HepG2 (cell line): ENCODE measurements around the gene HIF3A. TPM values are rescaled to one million over a fixed set of nuclear protein-coding genes. Genes with fewer than 3 reads are reported as not detected.

Source experiments
- ATAC-seq: fragments of 200-7000 bp; cut with Tn5 transposase; 3 replicates; pipeline ENCODE4 v1.9.1; 2020; ENCODE audit warnings: mild to moderate bottlenecking, moderate library complexity
- BruUV-seq: library from RNA; stranded (reverse); fragments of 400-500 nt; replicated peaks from 2 replicates; lab custom pipeline; 2021; lab: Mats Ljungman, UMichigan
- CTCF ChIA-PET: fragments of 300-600 bp; formaldehyde crosslinking; extraction: SDS; loops from one replicate; lab custom pipeline; 2021; ENCODE audit warnings: low total read pairs, inconsistent platforms, low intra/inter-chr PET ratio; lab: Yijun Ruan, JAX
- POLR2A ChIA-PET: fragments of 350-600 bp; sonication (Branson Sonifier 250); formaldehyde crosslinking; loops from one replicate; lab custom pipeline; 2020; ENCODE audit warnings: antibody characterized with exemption, inconsistent platforms; lab: Yijun Ruan, JAX
- DNase-seq: peaks from one replicate; pipeline ENCODE4 v3.0.0-alpha.2; 2015; ENCODE audit warnings: low spot score
- FAIRE-seq: peaks from 3 replicates; lab custom pipeline; 2011; peaks lifted over from hg19 to GRCh38; lab: Jason Lieb, UNC
- H2AFZ ChIP-seq: one replicate; pipeline ENCODE4 v1.6.1; 2011; ENCODE audit warnings: low read length, inconsistent platforms
- H3K27ac ChIP-seq: fragments of 300-600 bp; 3 replicates; pipeline ENCODE4 v1.8.0; 2011; ENCODE audit warnings: mixed run types, mild to moderate bottlenecking, mixed read lengths, low read length, inconsistent platforms; ENCODE audit not compliant: insufficient read depth; ENCODE audit errors: extremely low read length
- H3K27me3 ChIP-seq, 2 experiments: fragments of 200-600 bp in 1 of 2; 2 replicates in 1 of 2; 3 replicates in 1 of 2; pipeline versions ENCODE4 v1.6.0 to v1.8.0; 2011; ENCODE audit warnings: low read length in 2 of 2, mild to moderate bottlenecking in 2 of 2, moderate library complexity in 2 of 2, inconsistent platforms in 1 of 2; ENCODE audit not compliant: insufficient read depth in 2 of 2, control insufficient read depth in 1 of 2
- H3K36me3 ChIP-seq, 2 experiments: fragments of 200-600 bp in 1 of 2; replicated peaks in 1 of 2; 2 replicates in 1 of 2; 3 replicates in 1 of 2; pipeline versions ENCODE4 v1.5.1 to v1.8.0; 2011; ENCODE audit warnings: low read length in 2 of 2, inconsistent platforms in 1 of 2; ENCODE audit not compliant: insufficient read depth in 2 of 2, control insufficient read depth in 1 of 2
- H3K4me1 ChIP-seq: 2 replicates; pipeline ENCODE4 v1.5.1; 2012; ENCODE audit warnings: low read length, inconsistent platforms; ENCODE audit not compliant: insufficient read depth
- H3K4me2 ChIP-seq: 2 replicates; pipeline ENCODE4 v1.6.0; 2011; ENCODE audit warnings: low read depth, low read length, inconsistent platforms
- H3K4me3 ChIP-seq, 3 experiments: fragments of 200-600 bp in 1 of 3; sonication (generic), shearing (Covaris generic) in 1 of 3; replicated peaks in 1 of 3; 2 replicates each; pipeline ENCODE4 v1.5.1; 2011 to 2016; ENCODE audit warnings: low read length in 3 of 3, inconsistent platforms in 2 of 3, low read depth in 2 of 3, mild to moderate bottlenecking in 2 of 3, control low read depth in 1 of 3, mixed read lengths in 1 of 3; ENCODE audit not compliant: insufficient read depth in 1 of 3
- H3K79me2 ChIP-seq: one replicate; pipeline ENCODE4 v1.6.1; 2011; ENCODE audit warnings: low read length, inconsistent platforms; ENCODE audit not compliant: insufficient read depth
- H3K9ac ChIP-seq: 2 replicates; pipeline ENCODE4 v1.6.0; 2011; ENCODE audit warnings: mild to moderate bottlenecking, low read depth, low read length, inconsistent platforms; ENCODE audit not compliant: insufficient read depth
- H3K9me3 ChIP-seq: 2 replicates; pipeline ENCODE4 v1.5.1; 2012; ENCODE audit warnings: mild to moderate bottlenecking, low read length
- H4K20me1 ChIP-seq: 2 replicates; pipeline ENCODE4 v1.6.0; 2011; ENCODE audit warnings: inconsistent platforms, mild to moderate bottlenecking, low read length, moderate library complexity; ENCODE audit not compliant: insufficient read depth
- CBX1 ChIP-seq: IDR thresholded peaks from one replicate; pipeline ENCODE4 v1.6.1; 2016; ENCODE audit warnings: antibody characterized with exemption, low read depth
- CHD2 ChIP-seq: IDR thresholded peaks from 2 replicates; pipeline ENCODE4 v1.6.1; 2011; ENCODE audit warnings: low read depth, low read length, improper control_type of control experiment
- ETV6 ChIP-seq: sonication (generic); formaldehyde crosslinking; conservative IDR thresholded peaks from 2 replicates; pipeline ENCODE4 v1.4.0; 2020; ENCODE audit warnings: missing genetic modification reagents
- HDAC1 ChIP-seq: sonication (generic); formaldehyde crosslinking; IDR thresholded peaks from 2 replicates; pipeline ENCODE4 v1.5.1; 2020; ENCODE audit warnings: mild to moderate bottlenecking, missing genetic modification reagents
- HNF4G ChIP-seq, 2 experiments: sonication (generic) in 1 of 2; formaldehyde crosslinking in 1 of 2; IDR thresholded peaks; 2 replicates each; pipeline versions ENCODE4 v1.4.0 to v1.6.1; 2011 to 2020; ENCODE audit warnings: borderline replicate concordance in 2 of 2, low read depth in 2 of 2, mild to moderate bottlenecking in 2 of 2, low read length in 1 of 2, missing genetic modification reagents in 1 of 2, moderate library complexity in 1 of 2
- HOXA3 ChIP-seq: sonication (generic); formaldehyde crosslinking; IDR thresholded peaks from 2 replicates; pipeline ENCODE4 v1.5.0; 2020; ENCODE audit warnings: missing genetic modification reagents
- KLF12 ChIP-seq: sonication (generic); formaldehyde crosslinking; IDR thresholded peaks from 2 replicates; pipeline ENCODE4 v1.4.0; 2020; ENCODE audit warnings: missing genetic modification reagents, borderline replicate concordance
- NR0B2 ChIP-seq: sonication (generic); formaldehyde crosslinking; IDR thresholded peaks from 2 replicates; pipeline ENCODE4 v1.4.0; 2020; ENCODE audit warnings: mild to moderate bottlenecking, missing genetic modification reagents
- SRSF9 ChIP-seq: fragments of 200-400 bp; formaldehyde crosslinking; IDR thresholded peaks from 2 replicates; pipeline ENCODE4 v1.6.1; 2018; ENCODE audit warnings: borderline replicate concordance, mild to moderate bottlenecking, low read depth, low read length; ENCODE audit not compliant: insufficient read depth, poor library complexity, severe bottlenecking
- TARDBP ChIP-seq: sonication (generic); formaldehyde crosslinking; IDR thresholded peaks from 2 replicates; pipeline ENCODE4 v1.8.0; 2022; ENCODE audit warnings: mild to moderate bottlenecking, missing genetic modification reagents
- ZBTB20 ChIP-seq: sonication (generic); formaldehyde crosslinking; IDR thresholded peaks from 2 replicates; pipeline ENCODE4 v1.8.1; 2023; ENCODE audit warnings: missing genetic modification reagents, low read depth, mild to moderate bottlenecking, borderline replicate concordance
- ZFP82 ChIP-seq: sonication (generic); formaldehyde crosslinking; IDR thresholded peaks from 2 replicates; pipeline ENCODE4 v1.5.1; 2020; ENCODE audit warnings: mild to moderate bottlenecking, missing genetic modification reagents, borderline replicate concordance
- ZMYM2 ChIP-seq: sonication (generic); formaldehyde crosslinking; IDR thresholded peaks from 2 replicates; pipeline ENCODE4 v1.8.0; 2022; ENCODE audit warnings: mild to moderate bottlenecking, missing genetic modification reagents
- ZNF317 ChIP-seq: sonication (generic); formaldehyde crosslinking; IDR thresholded peaks from 2 replicates; pipeline ENCODE4 v1.5.0; 2020; ENCODE audit warnings: mild to moderate bottlenecking, missing genetic modification reagents
- ZNF703 ChIP-seq: sonication (generic); formaldehyde crosslinking; IDR thresholded peaks from 2 replicates; pipeline ENCODE4 v1.5.1; 2020; ENCODE audit warnings: missing genetic modification reagents, mild to moderate bottlenecking, moderate library complexity, borderline replicate concordance
- WGBS: methylation state at CpG from one replicate; pipeline ENCODE4 v1.1.6; 2017; ENCODE audit warnings: low lambda C conversion rate; 5-methylcytosine and 5-hydroxymethylcytosine counted together
- in situ Hi-C: cut with HindIII; loops from 2 replicates; pipeline ENCODE4 v1.10.0; 2017; ENCODE audit warnings: low pct_unique_long_range_greater_than_20kb; ENCODE audit not compliant: extremely low pct_ligation_motif_present
- intact Hi-C: fragments of 100-400 bp; cut with micrococcal nuclease; formaldehyde crosslinking; loops from one replicate; pipeline ENCODE4 v1.10.0; 2022; ENCODE audit not compliant: unreplicated experiment
- polyA plus RNA-seq, 8 experiments: library from polyadenylated mRNA; depleted of rRNA in 3 of 8; stranded (reverse) in 7 of 8; unstranded in 1 of 8; fragments of >200 nt; fragmentation: Illumina TruSeq in 4 of 8; extraction: Trizol in 4 of 8; gene quantifications; 2 replicates each; pipeline versions ENCODE4 v1.2.1 to v1.2.3, GENCODE V29; 2011 to 2016; ENCODE audit warnings: low read depth in 4 of 8, missing spikeins in 1 of 8, mixed read lengths in 1 of 8; ENCODE audit not compliant: insufficient read depth in 1 of 8
- total RNA-seq, 5 experiments: library from RNA; depleted of rRNA; stranded (reverse); fragments of >200 nt; fragmentation: Illumina TruSeq; extraction: Trizol; gene quantifications; 2 replicates each; pipeline ENCODE4 v1.2.3, GENCODE V29; 2016; ENCODE audit warnings: low read depth in 1 of 5
- TF ChIP-seq, protein P1 (sequence below): sonication (generic); formaldehyde crosslinking; IDR thresholded peaks from 2 replicates; pipeline ENCODE4 v1.5.1; 2020; ENCODE audit warnings: missing genetic modification reagents, mild to moderate bottlenecking, borderline replicate concordance
- TF ChIP-seq, protein P2 (sequence below): sonication (generic); formaldehyde crosslinking; IDR thresholded peaks from 2 replicates; pipeline ENCODE4 v1.4.0; 2020; ENCODE audit warnings: mild to moderate bottlenecking, missing genetic modification reagents

HIF3A gene
- total and polyA plus RNA-seq, 2 of the 13 experiments (the other 11 are each of a cell fraction or from before 2014, with no cell fraction given), result 0.09 to 0.22 TPM

- Histone ChIP-seq H3K27ac (no peak overlapping the region), H3K79me2 (no peaks in the 10 kb centered on the region), H3K9me3 (no peaks in the 10 kb centered on the region), H3K27me3 (peaks cover 0 to 5% of the 10 kb centered on the region in 2 experiments; a peak in 2 of 5 replicates), H3K36me3 (no peaks in the 10 kb centered on the region)
- no peak for ATAC-seq
- TF ChIP-seq KLF12 (CRISPR knock-in tag) (no peak), CHD2 (no peak), ZBTB20 (no peak), SRSF9 (no peak), CBX1 (no peak), NR0B2 (no peak), ZFP82 (CRISPR knock-in tag) (no peak), HDAC1 (CRISPR knock-in tag) (no peak), HOXA3 (no peak), HNF4G (IDR thresholded peaks at IDR 0.05; ENCODE audit: borderline replicate concordance, low read depth, low read length) (no peak), HNF4G (CRISPR knock-in tag; IDR thresholded peaks at IDR 0.05; ENCODE audit: borderline replicate concordance, low read depth) (no peak), TARDBP (CRISPR knock-in tag) (no peak), ZMYM2 (CRISPR knock-in tag) (no peak), ZNF703 (no peak), ZNF317 (CRISPR knock-in tag) (no peak), ETV6 (no peak)
- TF ChIP-seq, protein P1, sequence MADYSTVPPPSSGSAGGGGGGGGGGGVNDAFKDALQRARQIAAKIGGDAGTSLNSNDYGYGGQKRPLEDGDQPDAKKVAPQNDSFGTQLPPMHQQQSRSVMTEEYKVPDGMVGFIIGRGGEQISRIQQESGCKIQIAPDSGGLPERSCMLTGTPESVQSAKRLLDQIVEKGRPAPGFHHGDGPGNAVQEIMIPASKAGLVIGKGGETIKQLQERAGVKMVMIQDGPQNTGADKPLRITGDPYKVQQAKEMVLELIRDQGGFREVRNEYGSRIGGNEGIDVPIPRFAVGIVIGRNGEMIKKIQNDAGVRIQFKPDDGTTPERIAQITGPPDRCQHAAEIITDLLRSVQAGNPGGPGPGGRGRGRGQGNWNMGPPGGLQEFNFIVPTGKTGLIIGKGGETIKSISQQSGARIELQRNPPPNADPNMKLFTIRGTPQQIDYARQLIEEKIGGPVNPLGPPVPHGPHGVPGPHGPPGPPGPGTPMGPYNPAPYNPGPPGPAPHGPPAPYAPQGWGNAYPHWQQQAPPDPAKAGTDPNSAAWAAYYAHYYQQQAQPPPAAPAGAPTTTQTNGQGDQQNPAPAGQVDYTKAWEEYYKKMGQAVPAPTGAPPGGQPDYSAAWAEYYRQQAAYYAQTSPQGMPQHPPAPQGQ (CRISPR knock-in tag), result no peak
- TF ChIP-seq, protein P2, sequence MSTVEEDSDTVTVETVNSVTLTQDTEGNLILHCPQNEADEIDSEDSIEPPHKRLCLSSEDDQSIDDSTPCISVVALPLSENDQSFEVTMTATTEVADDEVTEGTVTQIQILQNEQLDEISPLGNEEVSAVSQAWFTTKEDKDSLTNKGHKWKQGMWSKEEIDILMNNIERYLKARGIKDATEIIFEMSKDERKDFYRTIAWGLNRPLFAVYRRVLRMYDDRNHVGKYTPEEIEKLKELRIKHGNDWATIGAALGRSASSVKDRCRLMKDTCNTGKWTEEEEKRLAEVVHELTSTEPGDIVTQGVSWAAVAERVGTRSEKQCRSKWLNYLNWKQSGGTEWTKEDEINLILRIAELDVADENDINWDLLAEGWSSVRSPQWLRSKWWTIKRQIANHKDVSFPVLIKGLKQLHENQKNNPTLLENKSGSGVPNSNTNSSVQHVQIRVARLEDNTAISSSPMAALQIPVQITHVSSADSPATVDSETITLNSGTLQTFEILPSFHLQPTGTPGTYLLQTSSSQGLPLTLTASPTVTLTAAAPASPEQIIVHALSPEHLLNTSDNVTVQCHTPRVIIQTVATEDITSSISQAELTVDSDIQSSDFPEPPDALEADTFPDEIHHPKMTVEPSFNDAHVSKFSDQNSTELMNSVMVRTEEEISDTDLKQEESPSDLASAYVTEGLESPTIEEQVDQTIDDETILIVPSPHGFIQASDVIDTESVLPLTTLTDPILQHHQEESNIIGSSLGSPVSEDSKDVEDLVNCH (CRISPR knock-in tag), result no peak
- TF ChIP-seq, all 625 proteins: peak for 0
- DNase-seq (no peak), FAIRE-seq (no peak)
- in situ Hi-C loops, result no loop called here
- ChIA-PET POLR2A (no interaction called here), CTCF (no interaction called here)
- Histone ChIP-seq H4K20me1 (no peaks in the 10 kb centered on the region), H3K9ac (no peak overlapping the region), H2AFZ (no peak overlapping the region), H3K4me2 (no peak overlapping the region), H3K4me1 (no peaks in the 10 kb centered on the region), H3K4me3 (no peak overlapping the region)
- WGBS, result 15% methylated on average over 7 of the region's 8 CpGs
- BruUV-seq, result no TSS peak
- intact Hi-C loops, result no loop called here
These were observed 25.2 kb upstream of the HIF3A start for GRCh38 chr19:46271481-46272197.
